ENCODE results near the gene KCNQ1OT1. TPM values are rescaled to one million over a fixed set of nuclear protein-coding genes. Genes with fewer than 3 reads are reported as not detected.

Gene KCNQ1OT1
- total RNA-seq, 4 donors from 2014 or later = 2.5 to 4.5 (median 3.1) TPM

- TF ChIP-seq POLR2A (IDR thresholded peaks at IDR 0.05) (no peak), EP300 (IDR thresholded peaks at IDR 0.05) (no peak), POLR2AphosphoS5 (IDR thresholded peaks at IDR 0.05) (no peak), CTCF (IDR thresholded peaks at IDR 0.05) (no peak)
These were observed 19.1 kb upstream of the KCNQ1OT1 start for GRCh38 chr11:2718817-2719438.

GRCh38 chr11:2717561-2718325 lies 17.9 kb upstream of the KCNQ1OT1 start:
- 62% methylated on average over 12 of the region's 22 CpGs for WGBS
- H3K4me3 ChIP-seq = no peak overlapping the region

More at GRCh38 chr11:2718817-2719438, 19.1 kb upstream of the KCNQ1OT1 start:
- Histone ChIP-seq H3K4me1 (peaks cover 5% of the 10 kb centered on the region), H3K4me3 (no peak overlapping the region), H3K27me3 (no peaks in the 10 kb centered on the region), H3K36me3 (no peaks in the 10 kb centered on the region), H3K27ac (no peak overlapping the region), H3K9me3 (no peaks in the 10 kb centered on the region)
- DNase-seq (ENCODE audit: low spot score in 2 of 2) = no peak
- 87% methylated on average over 6 of the region's 11 CpGs for WGBS

GRCh38 chr11:2716376-2717095 lies 16.7 kb upstream of the KCNQ1OT1 start:
- DNase-seq (ENCODE audit: low spot score in 2 of 2) = no peak

More at GRCh38 chr11:2717561-2718325, 17.9 kb upstream of the KCNQ1OT1 start:
- DNase-seq (ENCODE audit: low spot score in 2 of 2) = no peak
- no peak for TF ChIP-seq EP300 (IDR thresholded peaks at IDR 0.05)
- TF ChIP-seq POLR2A (IDR thresholded peaks at IDR 0.05) = no peak
- no peak for TF ChIP-seq POLR2AphosphoS5 (IDR thresholded peaks at IDR 0.05)
- TF ChIP-seq CTCF (IDR thresholded peaks at IDR 0.05) = no peak
- H3K9me3 ChIP-seq = no peaks in the 10 kb centered on the region
- H3K27ac ChIP-seq = no peak overlapping the region
- peaks cover 5% of the 10 kb centered on the region for H3K4me1 ChIP-seq
- no peaks in the 10 kb centered on the region for H3K27me3 ChIP-seq
- H3K36me3 ChIP-seq = no peaks in the 10 kb centered on the region

GRCh38 chr11:2715716-2716350 lies 16.0 kb upstream of the KCNQ1OT1 start:
- no peaks in the 10 kb centered on the region for H3K27me3 ChIP-seq

More at GRCh38 chr11:2716376-2717095, 16.7 kb upstream of the KCNQ1OT1 start:
- no peaks in the 10 kb centered on the region for H3K27me3 ChIP-seq
- H3K4me1 ChIP-seq = peaks cover 5% of the 10 kb centered on the region
- TF ChIP-seq POLR2AphosphoS5 (IDR thresholded peaks at IDR 0.05) (no peak), POLR2A (IDR thresholded peaks at IDR 0.05) (no peak), EP300 (IDR thresholded peaks at IDR 0.05) (no peak), CTCF (IDR thresholded peaks at IDR 0.05) (no peak)
- H3K27ac ChIP-seq = no peak overlapping the region
- H3K4me3 ChIP-seq = no peak overlapping the region
- H3K9me3 ChIP-seq = no peaks in the 10 kb centered on the region
- WGBS = 82% methylated on average over 11 of the region's 14 CpGs
- H3K36me3 ChIP-seq = no peaks in the 10 kb centered on the region

More at GRCh38 chr11:2715716-2716350, 16.0 kb upstream of the KCNQ1OT1 start:
- DNase-seq (ENCODE audit: low spot score in 2 of 2) = no peak
- Histone ChIP-seq H3K4me1 (peaks cover 5% of the 10 kb centered on the region), H3K27ac (no peak overlapping the region), H3K36me3 (no peaks in the 10 kb centered on the region), H3K4me3 (no peak overlapping the region), H3K9me3 (no peaks in the 10 kb centered on the region)
- TF ChIP-seq POLR2AphosphoS5 (IDR thresholded peaks at IDR 0.05) (no peak), POLR2A (IDR thresholded peaks at IDR 0.05) (no peak), EP300 (IDR thresholded peaks at IDR 0.05) (no peak), CTCF (IDR thresholded peaks at IDR 0.05) (no peak)
- WGBS = 86% methylated on average over 11 of the region's 15 CpGs
